GM23338 (cell line): Measurements from ENCODE around the gene RASSF1. TPM values are rescaled to one million over a fixed set of nuclear protein-coding genes. Genes with fewer than 3 reads are reported as not detected.

Source experiments
- ATAC-seq: fragments of 200-7000 bp; cut with Tn5 transposase; 3 replicates; pipeline ENCODE4 v1.9.1; 2020
- DNase-seq: peaks from one replicate; pipeline ENCODE4 v3.0.0-alpha.2; 2015; ENCODE audit warnings: low spot score
- H2AFZ ChIP-seq: fragments of 200-600 bp; sonication (generic); 2 replicates; pipeline ENCODE4 v1.8.0; 2016; ENCODE audit warnings: antibody characterized with exemption, mild to moderate bottlenecking, moderate library complexity
- H3F3A ChIP-seq: fragments of 200-600 bp; sonication (generic); replicated peaks from 2 replicates; pipeline ENCODE4 v1.8.0; 2017; ENCODE audit warnings: antibody characterized with exemption, mixed run types, low read depth
- H3K27ac ChIP-seq: fragments of 200-600 bp; sonication (generic); 2 replicates; pipeline ENCODE4 v1.6.1; 2016; ENCODE audit warnings: low read depth
- H3K27me3 ChIP-seq: fragments of 200-600 bp; sonication (generic); 2 replicates; pipeline ENCODE4 v1.8.0; 2016; ENCODE audit warnings: mild to moderate bottlenecking, mixed run types, moderate library complexity; ENCODE audit not compliant: insufficient read depth
- H3K36me3 ChIP-seq: fragments of 200-600 bp; sonication (generic); 2 replicates; pipeline ENCODE4 v1.8.0; 2016; ENCODE audit warnings: mild to moderate bottlenecking; ENCODE audit not compliant: insufficient read depth
- H3K4me1 ChIP-seq: fragments of 200-600 bp; sonication (generic); 2 replicates; pipeline ENCODE4 v1.8.0; 2016; ENCODE audit warnings: mild to moderate bottlenecking, moderate library complexity; ENCODE audit not compliant: insufficient read depth
- H3K4me2 ChIP-seq: fragments of 200-600 bp; sonication (generic); 2 replicates; pipeline ENCODE4 v1.7.1; 2017; ENCODE audit warnings: mixed run types
- H3K4me3 ChIP-seq: fragments of 200-600 bp; sonication (generic); 2 replicates; pipeline ENCODE4 v1.6.1; 2016; ENCODE audit warnings: mixed run types
- H3K79me2 ChIP-seq: fragments of 200-600 bp; sonication (generic); replicated peaks from 2 replicates; pipeline ENCODE4 v1.8.0; 2017; ENCODE audit warnings: mild to moderate bottlenecking; ENCODE audit not compliant: insufficient read depth
- H3K9me2 ChIP-seq: fragments of 200-600 bp; sonication (generic); 2 replicates; pipeline ENCODE4 v1.8.0; 2017; ENCODE audit not compliant: insufficient read depth
- H4K20me1 ChIP-seq: fragments of 200-600 bp; sonication (generic); replicated peaks from 2 replicates; pipeline ENCODE4 v1.8.0; 2017; ENCODE audit warnings: mild to moderate bottlenecking; ENCODE audit not compliant: insufficient read depth
- H3K27ac Mint-ChIP-seq: 2 replicates; pipeline ENCODE4 v1.8.0; 2020; ENCODE audit warnings: inconsistent platforms, mild to moderate bottlenecking, moderate library complexity, mixed read lengths
- H3K27me3 Mint-ChIP-seq: 3 replicates; pipeline ENCODE4 v1.8.0; 2022; ENCODE audit warnings: low read depth, mild to moderate bottlenecking, moderate library complexity, mixed read lengths, inconsistent platforms; ENCODE audit not compliant: insufficient read depth, poor library complexity
- H3K36me3 Mint-ChIP-seq: 3 replicates; pipeline ENCODE4 v1.8.0; 2021; ENCODE audit warnings: low read depth, mild to moderate bottlenecking, inconsistent platforms, moderate library complexity, mixed read lengths
- H3K4me1 Mint-ChIP-seq: 3 replicates; pipeline ENCODE4 v1.8.0; 2020; ENCODE audit warnings: mild to moderate bottlenecking, inconsistent platforms, mixed read lengths
- H3K4me3 Mint-ChIP-seq: 3 replicates; pipeline ENCODE4 v1.8.0; 2021; ENCODE audit warnings: moderate library complexity, mild to moderate bottlenecking, inconsistent platforms, mixed read lengths
- H3K9me3 Mint-ChIP-seq: 3 replicates; pipeline ENCODE4 v1.8.0; 2020; ENCODE audit warnings: moderate library complexity, mild to moderate bottlenecking, inconsistent platforms, mixed read lengths
- EZH2 ChIP-seq: fragments of 200-600 bp; sonication (generic); IDR thresholded peaks from one replicate; pipeline ENCODE4 v1.8.0; 2017; ENCODE audit warnings: antibody characterized with exemption, mild to moderate bottlenecking, low read depth; ENCODE audit not compliant: unreplicated experiment
- ZNF114 ChIP-seq: fragments of 250-450 bp; sonication (Bioruptor Pico); IDR thresholded peaks from 2 replicates; pipeline ENCODE4 v1.5.0; 2020; ENCODE audit warnings: mild to moderate bottlenecking, moderate library complexity
- ZNF331 ChIP-seq: fragments of 250-450 bp; sonication (Bioruptor Pico); IDR thresholded peaks from 2 replicates; pipeline ENCODE4 v1.5.0; 2020; ENCODE audit warnings: low read depth, mild to moderate bottlenecking, moderate library complexity
- polyA plus RNA-seq: library from polyadenylated mRNA; unstranded; fragments of >200 nt; fragmentation: Nextera tagmentation; extraction: Ambion mirVana; gene quantifications from 2 replicates; pipeline ENCODE4 v1.2.1, GENCODE V29; 2016
- total RNA-seq: library from RNA; depleted of rRNA; stranded (reverse); fragments of >200 nt; shearing (Covaris generic); gene quantifications from 2 replicates; pipeline ENCODE4 v1.2.3, GENCODE V29; 2014
- TF ChIP-seq, protein P1 (sequence below): fragments of 250-450 bp; sonication (Bioruptor Pico); IDR thresholded peaks from 2 replicates; pipeline ENCODE4 v1.5.0; 2020; ENCODE audit warnings: mild to moderate bottlenecking, moderate library complexity
- TF ChIP-seq, protein P2 (sequence below): IDR thresholded peaks from 2 replicates; pipeline ENCODE4 v1.6.1; 2016; ENCODE audit warnings: antibody characterized with exemption
- TF ChIP-seq, protein P3 (sequence below): IDR thresholded peaks from one replicate; pipeline ENCODE4 v1.6.1; 2018; ENCODE audit warnings: antibody characterized with exemption; ENCODE audit not compliant: unreplicated experiment

RASSF1 gene
- total and polyA plus RNA-seq, 2 experiments from 2014 or later: 9.6 to 15.7 TPM

- Histone ChIP-seq H4K20me1 (no peaks in the 10 kb centered on the region), H3K9me2 (no peaks in the 10 kb centered on the region), H3K36me3 (no peaks in the 10 kb centered on the region), H3K79me2 (no peaks in the 10 kb centered on the region), H3K27ac (peak overlapping the region; percentile 56; the same call in 1 of the 2 replicates), H3K27me3 (no peaks in the 10 kb centered on the region), H2AFZ (peak overlapping the region; percentile 44; the same call in 1 of the 2 replicates), H3F3A (peaks cover 17% of the 10 kb centered on the region), H3K4me3 (peak overlapping the region; percentile 49), H3K4me2 (peak overlapping the region; percentile 77), H3K4me1 (peaks cover 25% of the 10 kb centered on the region)
- H3K9me3 Mint-ChIP-seq: peaks cover 6% of the 10 kb centered on the region; the same call in 2 of the 3 replicates
- peak overlapping the region; percentile 98 for H3K4me3 Mint-ChIP-seq
- H3K27ac Mint-ChIP-seq: peak overlapping the region; percentile 52; the same call in 1 of the 2 replicates
- DNase-seq (no peak), ATAC-seq (no peak)
- TF ChIP-seq, protein P1, sequence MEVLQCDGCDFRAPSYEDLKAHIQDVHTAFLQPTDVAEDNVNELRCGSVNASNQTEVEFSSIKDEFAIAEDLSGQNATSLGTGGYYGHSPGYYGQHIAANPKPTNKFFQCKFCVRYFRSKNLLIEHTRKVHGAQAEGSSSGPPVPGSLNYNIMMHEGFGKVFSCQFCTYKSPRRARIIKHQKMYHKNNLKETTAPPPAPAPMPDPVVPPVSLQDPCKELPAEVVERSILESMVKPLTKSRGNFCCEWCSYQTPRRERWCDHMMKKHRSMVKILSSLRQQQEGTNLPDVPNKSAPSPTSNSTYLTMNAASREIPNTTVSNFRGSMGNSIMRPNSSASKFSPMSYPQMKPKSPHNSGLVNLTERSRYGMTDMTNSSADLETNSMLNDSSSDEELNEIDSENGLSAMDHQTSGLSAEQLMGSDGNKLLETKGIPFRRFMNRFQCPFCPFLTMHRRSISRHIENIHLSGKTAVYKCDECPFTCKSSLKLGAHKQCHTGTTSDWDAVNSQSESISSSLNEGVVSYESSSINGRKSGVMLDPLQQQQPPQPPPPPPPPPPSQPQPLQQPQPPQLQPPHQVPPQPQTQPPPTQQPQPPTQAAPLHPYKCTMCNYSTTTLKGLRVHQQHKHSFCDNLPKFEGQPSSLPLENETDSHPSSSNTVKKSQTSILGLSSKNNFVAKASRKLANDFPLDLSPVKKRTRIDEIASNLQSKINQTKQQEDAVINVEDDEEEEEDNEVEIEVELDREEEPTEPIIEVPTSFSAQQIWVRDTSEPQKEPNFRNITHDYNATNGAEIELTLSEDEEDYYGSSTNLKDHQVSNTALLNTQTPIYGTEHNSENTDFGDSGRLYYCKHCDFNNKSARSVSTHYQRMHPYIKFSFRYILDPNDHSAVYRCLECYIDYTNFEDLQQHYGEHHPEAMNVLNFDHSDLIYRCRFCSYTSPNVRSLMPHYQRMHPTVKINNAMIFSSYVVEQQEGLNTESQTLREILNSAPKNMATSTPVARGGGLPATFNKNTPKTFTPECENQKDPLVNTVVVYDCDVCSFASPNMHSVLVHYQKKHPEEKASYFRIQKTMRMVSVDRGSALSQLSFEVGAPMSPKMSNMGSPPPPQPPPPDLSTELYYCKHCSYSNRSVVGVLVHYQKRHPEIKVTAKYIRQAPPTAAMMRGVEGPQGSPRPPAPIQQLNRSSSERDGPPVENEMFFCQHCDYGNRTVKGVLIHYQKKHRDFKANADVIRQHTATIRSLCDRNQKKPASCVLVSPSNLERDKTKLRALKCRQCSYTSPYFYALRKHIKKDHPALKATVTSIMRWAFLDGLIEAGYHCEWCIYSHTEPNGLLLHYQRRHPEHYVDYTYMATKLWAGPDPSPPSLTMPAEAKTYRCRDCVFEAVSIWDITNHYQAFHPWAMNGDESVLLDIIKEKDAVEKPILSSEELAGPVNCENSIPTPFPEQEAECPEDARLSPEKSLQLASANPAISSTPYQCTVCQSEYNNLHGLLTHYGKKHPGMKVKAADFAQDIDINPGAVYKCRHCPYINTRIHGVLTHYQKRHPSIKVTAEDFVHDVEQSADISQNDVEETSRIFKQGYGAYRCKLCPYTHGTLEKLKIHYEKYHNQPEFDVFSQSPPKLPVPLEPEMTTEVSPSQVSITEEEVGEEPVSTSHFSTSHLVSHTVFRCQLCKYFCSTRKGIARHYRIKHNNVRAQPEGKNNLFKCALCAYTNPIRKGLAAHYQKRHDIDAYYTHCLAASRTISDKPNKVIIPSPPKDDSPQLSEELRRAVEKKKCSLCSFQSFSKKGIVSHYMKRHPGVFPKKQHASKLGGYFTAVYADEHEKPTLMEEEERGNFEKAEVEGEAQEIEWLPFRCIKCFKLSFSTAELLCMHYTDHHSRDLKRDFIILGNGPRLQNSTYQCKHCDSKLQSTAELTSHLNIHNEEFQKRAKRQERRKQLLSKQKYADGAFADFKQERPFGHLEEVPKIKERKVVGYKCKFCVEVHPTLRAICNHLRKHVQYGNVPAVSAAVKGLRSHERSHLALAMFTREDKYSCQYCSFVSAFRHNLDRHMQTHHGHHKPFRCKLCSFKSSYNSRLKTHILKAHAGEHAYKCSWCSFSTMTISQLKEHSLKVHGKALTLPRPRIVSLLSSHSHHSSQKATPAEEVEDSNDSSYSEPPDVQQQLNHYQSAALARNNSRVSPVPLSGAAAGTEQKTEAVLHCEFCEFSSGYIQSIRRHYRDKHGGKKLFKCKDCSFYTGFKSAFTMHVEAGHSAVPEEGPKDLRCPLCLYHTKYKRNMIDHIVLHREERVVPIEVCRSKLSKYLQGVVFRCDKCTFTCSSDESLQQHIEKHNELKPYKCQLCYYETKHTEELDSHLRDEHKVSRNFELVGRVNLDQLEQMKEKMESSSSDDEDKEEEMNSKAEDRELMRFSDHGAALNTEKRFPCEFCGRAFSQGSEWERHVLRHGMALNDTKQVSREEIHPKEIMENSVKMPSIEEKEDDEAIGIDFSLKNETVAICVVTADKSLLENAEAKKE (CRISPR knock-in tag): no peak
- no peak for TF ChIP-seq ZNF331 (CRISPR knock-in tag)
- no peak for TF ChIP-seq ZNF114 (CRISPR knock-in tag)
- TF ChIP-seq, protein P2, sequence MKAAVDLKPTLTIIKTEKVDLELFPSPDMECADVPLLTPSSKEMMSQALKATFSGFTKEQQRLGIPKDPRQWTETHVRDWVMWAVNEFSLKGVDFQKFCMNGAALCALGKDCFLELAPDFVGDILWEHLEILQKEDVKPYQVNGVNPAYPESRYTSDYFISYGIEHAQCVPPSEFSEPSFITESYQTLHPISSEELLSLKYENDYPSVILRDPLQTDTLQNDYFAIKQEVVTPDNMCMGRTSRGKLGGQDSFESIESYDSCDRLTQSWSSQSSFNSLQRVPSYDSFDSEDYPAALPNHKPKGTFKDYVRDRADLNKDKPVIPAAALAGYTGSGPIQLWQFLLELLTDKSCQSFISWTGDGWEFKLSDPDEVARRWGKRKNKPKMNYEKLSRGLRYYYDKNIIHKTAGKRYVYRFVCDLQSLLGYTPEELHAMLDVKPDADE: no peak
- TF ChIP-seq, protein P3, sequence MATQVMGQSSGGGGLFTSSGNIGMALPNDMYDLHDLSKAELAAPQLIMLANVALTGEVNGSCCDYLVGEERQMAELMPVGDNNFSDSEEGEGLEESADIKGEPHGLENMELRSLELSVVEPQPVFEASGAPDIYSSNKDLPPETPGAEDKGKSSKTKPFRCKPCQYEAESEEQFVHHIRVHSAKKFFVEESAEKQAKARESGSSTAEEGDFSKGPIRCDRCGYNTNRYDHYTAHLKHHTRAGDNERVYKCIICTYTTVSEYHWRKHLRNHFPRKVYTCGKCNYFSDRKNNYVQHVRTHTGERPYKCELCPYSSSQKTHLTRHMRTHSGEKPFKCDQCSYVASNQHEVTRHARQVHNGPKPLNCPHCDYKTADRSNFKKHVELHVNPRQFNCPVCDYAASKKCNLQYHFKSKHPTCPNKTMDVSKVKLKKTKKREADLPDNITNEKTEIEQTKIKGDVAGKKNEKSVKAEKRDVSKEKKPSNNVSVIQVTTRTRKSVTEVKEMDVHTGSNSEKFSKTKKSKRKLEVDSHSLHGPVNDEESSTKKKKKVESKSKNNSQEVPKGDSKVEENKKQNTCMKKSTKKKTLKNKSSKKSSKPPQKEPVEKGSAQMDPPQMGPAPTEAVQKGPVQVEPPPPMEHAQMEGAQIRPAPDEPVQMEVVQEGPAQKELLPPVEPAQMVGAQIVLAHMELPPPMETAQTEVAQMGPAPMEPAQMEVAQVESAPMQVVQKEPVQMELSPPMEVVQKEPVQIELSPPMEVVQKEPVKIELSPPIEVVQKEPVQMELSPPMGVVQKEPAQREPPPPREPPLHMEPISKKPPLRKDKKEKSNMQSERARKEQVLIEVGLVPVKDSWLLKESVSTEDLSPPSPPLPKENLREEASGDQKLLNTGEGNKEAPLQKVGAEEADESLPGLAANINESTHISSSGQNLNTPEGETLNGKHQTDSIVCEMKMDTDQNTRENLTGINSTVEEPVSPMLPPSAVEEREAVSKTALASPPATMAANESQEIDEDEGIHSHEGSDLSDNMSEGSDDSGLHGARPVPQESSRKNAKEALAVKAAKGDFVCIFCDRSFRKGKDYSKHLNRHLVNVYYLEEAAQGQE: no peak
- no peak for TF ChIP-seq EZH2
- H3K4me1 Mint-ChIP-seq: peaks cover 22% of the 10 kb centered on the region
- peaks cover 23% of the 10 kb centered on the region for H3K27me3 Mint-ChIP-seq
- 0 out of 3 replicates have a peak, but pooled peaks cover 5% of the 10 kb centered on the region for H3K36me3 Mint-ChIP-seq
These were observed 40.5 kb downstream of the RASSF1 start for GRCh38 chr3:50299929-50300680.
